Neural cell (in vitro differentiated cells): Measurements from ENCODE around the gene ATXN7L3B. TPM values are rescaled to one million over a fixed set of nuclear protein-coding genes. Genes with fewer than 3 reads are reported as not detected.

Source experiments
- H2AFZ ChIP-seq: fragments of 200-600, 300-800 bp; sonication (generic), shearing (Covaris generic); 2 replicates; pipeline ENCODE4 v1.6.0; 2014; ENCODE audit warnings: low read depth, mild to moderate bottlenecking, antibody characterized with exemption, low read length, moderate library complexity
- H3F3A ChIP-seq: fragments of 200-600 bp; shearing (Covaris generic); 2 replicates; pipeline ENCODE4 v1.6.1; 2016; ENCODE audit warnings: mild to moderate bottlenecking, moderate library complexity, mixed read lengths, antibody characterized with exemption, low read length; ENCODE audit not compliant: insufficient read depth, poor library complexity, severe bottlenecking
- H3K27ac ChIP-seq: fragments of 200-600, 300-800 bp; sonication (generic), shearing (Covaris generic); 2 replicates; pipeline ENCODE4 v1.5.1; 2014; ENCODE audit warnings: mild to moderate bottlenecking, low read length, moderate library complexity
- H3K27me3 ChIP-seq: fragments of 300-800, 200-600 bp; sonication (generic), shearing (Covaris generic); 2 replicates; pipeline ENCODE4 v1.6.0; 2014; ENCODE audit warnings: mild to moderate bottlenecking, low read depth, low read length, moderate library complexity; ENCODE audit not compliant: insufficient read depth
- H3K36me3 ChIP-seq: fragments of 300-800, 200-600 bp; sonication (generic), shearing (Covaris generic); 2 replicates; pipeline ENCODE4 v1.5.1; 2014; ENCODE audit warnings: mild to moderate bottlenecking, antibody characterized with exemption, low read length, moderate library complexity; ENCODE audit not compliant: insufficient read depth
- H3K4me2 ChIP-seq: fragments of 300-800, 200-600 bp; sonication (generic), shearing (Covaris generic); 2 replicates; pipeline ENCODE4 v1.6.0; 2014; ENCODE audit warnings: mild to moderate bottlenecking, low read length
- H3K4me3 ChIP-seq: fragments of 300-800, 200-600 bp; sonication (generic), shearing (Covaris generic); 2 replicates; pipeline ENCODE4 v1.5.1; 2014; ENCODE audit warnings: mild to moderate bottlenecking, low read length, moderate library complexity
- H3K79me2 ChIP-seq: fragments of 200-600 bp; shearing (Covaris generic); replicated peaks from 2 replicates; pipeline ENCODE4 v1.6.0; 2014; ENCODE audit warnings: mild to moderate bottlenecking, low read length, moderate library complexity; ENCODE audit not compliant: insufficient read depth
- H3K9ac ChIP-seq: fragments of 300-800, 200-600 bp; sonication (generic), shearing (Covaris generic); 2 replicates; pipeline ENCODE4 v1.6.1; 2016; ENCODE audit warnings: mild to moderate bottlenecking, low read length, mixed read lengths
- H3K9me2 ChIP-seq: fragments of 200-600 bp; shearing (Covaris generic); 2 replicates; pipeline ENCODE4 v1.6.1; 2016; ENCODE audit warnings: mild to moderate bottlenecking, low read length, mixed read lengths; ENCODE audit not compliant: insufficient read depth
- H3K9me3 ChIP-seq: fragments of 200-600, 300-800 bp; sonication (generic), shearing (Covaris generic); 2 replicates; pipeline ENCODE4 v1.6.1; 2016; ENCODE audit warnings: mild to moderate bottlenecking, mixed run types, low read length, moderate library complexity, mixed read lengths
- H4K20me1 ChIP-seq: fragments of 200-600 bp; shearing (Covaris generic); 2 replicates; pipeline ENCODE4 v1.6.1; 2016; ENCODE audit warnings: mild to moderate bottlenecking, mixed run types; ENCODE audit not compliant: insufficient read depth
- EP300 ChIP-seq: fragments of 450-650 bp; conservative IDR thresholded peaks from 2 replicates; pipeline ENCODE4 v1.6.1; 2014; ENCODE audit warnings: antibody characterized with exemption, mild to moderate bottlenecking, moderate library complexity; ENCODE audit not compliant: poor library complexity, severe bottlenecking
- EZH2 ChIP-seq: fragments of 200-600, 300-800 bp; shearing (Covaris generic), sonication (generic); IDR thresholded peaks from 2 replicates; pipeline ENCODE4 v1.6.1; 2014; ENCODE audit warnings: antibody characterized with exemption, low read length, borderline replicate concordance, mild to moderate bottlenecking; ENCODE audit not compliant: insufficient read depth, poor library complexity, severe bottlenecking
- MXI1 ChIP-seq: fragments of 450-650 bp; conservative IDR thresholded peaks from 2 replicates; pipeline ENCODE4 v1.6.1; 2014; ENCODE audit warnings: antibody characterized with exemption, mild to moderate bottlenecking; ENCODE audit not compliant: poor library complexity, severe bottlenecking
- POLR2AphosphoS5 ChIP-seq: IDR thresholded peaks from 2 replicates; pipeline ENCODE4 v1.6.1; 2012
- RAD21 ChIP-seq: fragments of 450-650 bp; conservative IDR thresholded peaks from 2 replicates; pipeline ENCODE4 v1.6.1; 2014; ENCODE audit warnings: antibody characterized with exemption, mild to moderate bottlenecking, moderate library complexity
- SMC3 ChIP-seq: fragments of 450-650 bp; conservative IDR thresholded peaks from 2 replicates; pipeline ENCODE4 v1.6.1; 2014; ENCODE audit warnings: antibody characterized with exemption, mild to moderate bottlenecking, moderate library complexity; ENCODE audit not compliant: poor library complexity
- TAF1 ChIP-seq: IDR thresholded peaks from 2 replicates; pipeline ENCODE4 v1.6.1; 2012; ENCODE audit warnings: low read depth
- polyA plus RNA-seq: library from polyadenylated mRNA; depleted of rRNA; stranded (reverse); fragments of >200 nt; gene quantifications from 2 replicates; pipeline ENCODE4 v1.2.3, GENCODE V29; 2014
- TF ChIP-seq, protein P1 (sequence below): fragments of 450-650 bp; IDR thresholded peaks from 2 replicates; pipeline ENCODE4 v1.5.1; 2014; ENCODE audit warnings: antibody characterized with exemption, mild to moderate bottlenecking, moderate library complexity; ENCODE audit not compliant: poor library complexity, severe bottlenecking
- TF ChIP-seq, protein P2 (sequence below): IDR thresholded peaks from 2 replicates; pipeline ENCODE4 v1.6.1; 2012; ENCODE audit warnings: borderline replicate concordance

The ATXN7L3B gene
- polyA plus RNA-seq, 1 donor from 2014 or later, result 90.3 TPM

DNA sequence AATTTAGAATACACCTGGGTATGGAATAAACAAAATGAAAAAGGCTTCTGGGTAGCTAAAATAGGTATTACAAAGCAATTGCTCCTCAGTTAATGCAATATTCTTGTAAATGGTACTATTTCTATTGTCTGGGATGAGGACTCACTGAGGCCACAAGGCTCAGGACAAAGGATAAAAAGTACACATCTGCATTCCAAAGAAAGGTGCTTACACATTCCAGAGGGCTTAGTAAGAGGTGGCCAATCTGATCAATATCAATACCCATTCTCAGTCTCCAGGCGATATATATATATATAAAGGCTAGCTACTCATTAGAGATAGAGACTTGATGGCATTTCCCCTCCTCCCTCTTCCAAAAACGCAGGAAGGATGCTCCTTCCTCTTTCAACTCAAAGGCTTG, 43.8 kb downstream of the ATXN7L3B start:
- Histone ChIP-seq H3K79me2 (no peaks in the 10 kb centered on the region), H4K20me1 (no peaks in the 10 kb centered on the region), H3K27ac (no peak overlapping the region), H3F3A (no peaks in the 10 kb centered on the region), H3K4me3 (no peak overlapping the region), H3K9me3 (no peaks in the 10 kb centered on the region), H3K4me2 (no peak overlapping the region), H2AFZ (no peak overlapping the region), H3K9me2 (no peaks in the 10 kb centered on the region), H3K27me3 (no peaks in the 10 kb centered on the region), H3K36me3 (no peaks in the 10 kb centered on the region), H3K9ac (no peak overlapping the region)
- TF ChIP-seq, protein P1, sequence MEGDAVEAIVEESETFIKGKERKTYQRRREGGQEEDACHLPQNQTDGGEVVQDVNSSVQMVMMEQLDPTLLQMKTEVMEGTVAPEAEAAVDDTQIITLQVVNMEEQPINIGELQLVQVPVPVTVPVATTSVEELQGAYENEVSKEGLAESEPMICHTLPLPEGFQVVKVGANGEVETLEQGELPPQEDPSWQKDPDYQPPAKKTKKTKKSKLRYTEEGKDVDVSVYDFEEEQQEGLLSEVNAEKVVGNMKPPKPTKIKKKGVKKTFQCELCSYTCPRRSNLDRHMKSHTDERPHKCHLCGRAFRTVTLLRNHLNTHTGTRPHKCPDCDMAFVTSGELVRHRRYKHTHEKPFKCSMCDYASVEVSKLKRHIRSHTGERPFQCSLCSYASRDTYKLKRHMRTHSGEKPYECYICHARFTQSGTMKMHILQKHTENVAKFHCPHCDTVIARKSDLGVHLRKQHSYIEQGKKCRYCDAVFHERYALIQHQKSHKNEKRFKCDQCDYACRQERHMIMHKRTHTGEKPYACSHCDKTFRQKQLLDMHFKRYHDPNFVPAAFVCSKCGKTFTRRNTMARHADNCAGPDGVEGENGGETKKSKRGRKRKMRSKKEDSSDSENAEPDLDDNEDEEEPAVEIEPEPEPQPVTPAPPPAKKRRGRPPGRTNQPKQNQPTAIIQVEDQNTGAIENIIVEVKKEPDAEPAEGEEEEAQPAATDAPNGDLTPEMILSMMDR, result no peak
- TF ChIP-seq SMC3 (no peak), EP300 (no peak), MXI1 (no peak), RAD21 (no peak)

DNA sequence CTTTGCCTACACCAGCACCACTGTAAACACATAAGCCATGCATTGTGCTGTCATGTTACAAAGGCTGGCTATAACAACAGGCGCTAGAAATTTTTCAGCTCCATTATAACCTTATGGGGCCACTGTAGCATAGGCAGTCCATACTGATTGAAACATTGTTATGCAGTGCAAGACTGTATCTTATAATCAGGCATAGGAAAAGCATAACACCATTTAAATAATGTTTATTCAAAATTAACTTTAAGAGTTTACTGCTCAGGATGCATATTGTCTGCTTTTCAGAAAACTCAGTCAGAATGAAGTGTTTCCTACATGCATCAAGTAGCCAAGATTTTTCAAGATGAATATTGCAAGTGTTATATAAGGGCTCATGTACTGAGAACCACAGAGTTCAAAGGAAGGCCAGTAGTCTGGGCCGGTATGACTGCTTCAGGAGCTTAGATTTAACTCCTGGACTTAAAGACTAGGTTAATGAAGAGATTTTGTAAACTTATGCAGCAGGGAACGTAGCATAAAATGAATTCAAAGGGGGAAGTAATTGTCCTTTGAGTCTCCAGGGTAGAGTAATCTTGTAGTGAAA, 46.9 kb downstream of the ATXN7L3B start:
- H3F3A ChIP-seq, result no peaks in the 10 kb centered on the region
- no peaks in the 10 kb centered on the region for H3K9me3 ChIP-seq
- H4K20me1 ChIP-seq, result no peaks in the 10 kb centered on the region
- no peak overlapping the region for H3K27ac ChIP-seq
- no peaks in the 10 kb centered on the region for H3K27me3 ChIP-seq
- H3K9me2 ChIP-seq, result no peaks in the 10 kb centered on the region
- H2AFZ ChIP-seq, result no peak overlapping the region
- no peak overlapping the region for H3K4me3 ChIP-seq
- TF ChIP-seq MXI1 (no peak), EZH2 (no peak), SMC3 (no peak), EP300 (no peak), POLR2AphosphoS5 (no peak), RAD21 (no peak), TAF1 (no peak)
- TF ChIP-seq, protein P1, result no peak
- TF ChIP-seq, protein P2, sequence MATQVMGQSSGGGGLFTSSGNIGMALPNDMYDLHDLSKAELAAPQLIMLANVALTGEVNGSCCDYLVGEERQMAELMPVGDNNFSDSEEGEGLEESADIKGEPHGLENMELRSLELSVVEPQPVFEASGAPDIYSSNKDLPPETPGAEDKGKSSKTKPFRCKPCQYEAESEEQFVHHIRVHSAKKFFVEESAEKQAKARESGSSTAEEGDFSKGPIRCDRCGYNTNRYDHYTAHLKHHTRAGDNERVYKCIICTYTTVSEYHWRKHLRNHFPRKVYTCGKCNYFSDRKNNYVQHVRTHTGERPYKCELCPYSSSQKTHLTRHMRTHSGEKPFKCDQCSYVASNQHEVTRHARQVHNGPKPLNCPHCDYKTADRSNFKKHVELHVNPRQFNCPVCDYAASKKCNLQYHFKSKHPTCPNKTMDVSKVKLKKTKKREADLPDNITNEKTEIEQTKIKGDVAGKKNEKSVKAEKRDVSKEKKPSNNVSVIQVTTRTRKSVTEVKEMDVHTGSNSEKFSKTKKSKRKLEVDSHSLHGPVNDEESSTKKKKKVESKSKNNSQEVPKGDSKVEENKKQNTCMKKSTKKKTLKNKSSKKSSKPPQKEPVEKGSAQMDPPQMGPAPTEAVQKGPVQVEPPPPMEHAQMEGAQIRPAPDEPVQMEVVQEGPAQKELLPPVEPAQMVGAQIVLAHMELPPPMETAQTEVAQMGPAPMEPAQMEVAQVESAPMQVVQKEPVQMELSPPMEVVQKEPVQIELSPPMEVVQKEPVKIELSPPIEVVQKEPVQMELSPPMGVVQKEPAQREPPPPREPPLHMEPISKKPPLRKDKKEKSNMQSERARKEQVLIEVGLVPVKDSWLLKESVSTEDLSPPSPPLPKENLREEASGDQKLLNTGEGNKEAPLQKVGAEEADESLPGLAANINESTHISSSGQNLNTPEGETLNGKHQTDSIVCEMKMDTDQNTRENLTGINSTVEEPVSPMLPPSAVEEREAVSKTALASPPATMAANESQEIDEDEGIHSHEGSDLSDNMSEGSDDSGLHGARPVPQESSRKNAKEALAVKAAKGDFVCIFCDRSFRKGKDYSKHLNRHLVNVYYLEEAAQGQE, result no peak
- no peak overlapping the region for H3K9ac ChIP-seq
- H3K36me3 ChIP-seq, result no peaks in the 10 kb centered on the region
- no peak overlapping the region for H3K4me2 ChIP-seq
- H3K79me2 ChIP-seq, result no peaks in the 10 kb centered on the region
